ENCODE results near the gene REEP5. TPM values are rescaled to one million over a fixed set of nuclear protein-coding genes. Genes with fewer than 3 reads are reported as not detected.

REEP5 gene
- total and polyA plus RNA-seq, 9 of the 15 experiments (the other 6 are each of a cell fraction or from before 2014, with no cell fraction given) = 14.7 to 102 (median 36.0) TPM

DNA sequence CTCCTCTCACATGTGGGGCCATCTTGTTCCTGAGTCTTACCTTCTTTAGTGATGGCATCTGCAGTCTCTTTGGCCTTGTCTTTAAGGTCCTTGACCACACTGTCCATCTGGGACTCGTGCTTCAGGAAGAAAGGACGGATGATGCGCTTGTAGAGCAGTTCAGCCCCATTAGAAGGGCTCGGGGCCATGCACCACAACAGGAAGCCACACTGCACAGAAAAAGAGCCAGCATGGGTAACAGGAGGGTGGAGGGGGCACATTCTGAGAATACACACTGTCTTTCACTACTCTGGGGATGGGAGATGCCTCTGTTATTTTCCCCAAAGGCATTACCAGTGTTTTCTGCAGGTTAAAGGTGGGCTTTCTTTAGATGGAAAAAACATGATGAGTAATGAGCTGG, 35.1 kb downstream of the REEP5 start:
- no peaks in the 10 kb centered on the region for H3K4me1 ChIP-seq (replicated peaks in 1 of 2; ENCODE audit: control insufficient read depth in 2 of 2, insufficient read depth in 2 of 2, low read length in 2 of 2)
- 93% methylated on average over 4 of the region's 4 CpGs for WGBS (ENCODE audit: insufficient coverage, low coverage, missing lambda C conversion rate)
- intact Hi-C loops (cut with micrococcal nuclease) (no loop called here), in situ Hi-C loops (cut with MboI) (no loop called here)
- no peaks in the 10 kb centered on the region for H3K9me1 ChIP-seq (ENCODE audit: control insufficient read depth, insufficient read depth, low read length)
- H3K4me3 ChIP-seq = no peak overlapping the region
- no TSS peak for BruUV-seq (replicated peaks)
- TF ChIP-seq POLR2G (IDR thresholded peaks at IDR 0.05; ENCODE audit: low read depth, low read length) (no peak), CBX3 (IDR thresholded peaks at IDR 0.05; ENCODE audit: borderline replicate concordance in 1 of 2, low read length in 2 of 2) (no peak), GATA2 (CRISPR knock-in tag; IDR thresholded peaks at IDR 0.05) (no peak), ELF4 (CRISPR knock-in tag; IDR thresholded peaks at IDR 0.05) (no peak), TGIF2 (CRISPR knock-in tag; IDR thresholded peaks at IDR 0.05) (no peak), ZNF224 (CRISPR knock-in tag; IDR thresholded peaks at IDR 0.05) (no peak)
- TF ChIP-seq, protein P1, sequence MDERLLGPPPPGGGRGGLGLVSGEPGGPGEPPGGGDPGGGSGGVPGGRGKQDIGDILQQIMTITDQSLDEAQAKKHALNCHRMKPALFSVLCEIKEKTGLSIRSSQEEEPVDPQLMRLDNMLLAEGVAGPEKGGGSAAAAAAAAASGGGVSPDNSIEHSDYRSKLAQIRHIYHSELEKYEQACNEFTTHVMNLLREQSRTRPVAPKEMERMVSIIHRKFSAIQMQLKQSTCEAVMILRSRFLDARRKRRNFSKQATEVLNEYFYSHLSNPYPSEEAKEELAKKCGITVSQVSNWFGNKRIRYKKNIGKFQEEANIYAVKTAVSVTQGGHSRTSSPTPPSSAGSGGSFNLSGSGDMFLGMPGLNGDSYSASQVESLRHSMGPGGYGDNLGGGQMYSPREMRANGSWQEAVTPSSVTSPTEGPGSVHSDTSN (CRISPR knock-in tag; IDR thresholded peaks at IDR 0.05; ENCODE audit: low read depth) = no peak
- TF ChIP-seq, protein P1 (tag; conservative IDR thresholded peaks at IDR 0.05; ENCODE audit: low read depth) = no peak
- H2AFZ ChIP-seq (ENCODE audit: low read depth, low read length) = no peak overlapping the region
- ChIA-PET POLR2A (no interaction called here), CTCF (ENCODE audit: low intra/inter-chr PET ratio) (no interaction called here)
- H3K9me3 ChIP-seq (replicated peaks; ENCODE audit: control insufficient read depth, insufficient read depth, low read depth, low read length) = no peaks in the 10 kb centered on the region
- no peak overlapping the region for H3K4me2 ChIP-seq (ENCODE audit: insufficient read depth, low read length)
- no peaks in the 10 kb centered on the region for H3K79me2 ChIP-seq (ENCODE audit: control insufficient read depth, insufficient read depth, low read length)
- no peak overlapping the region for H3K9ac ChIP-seq (ENCODE audit: insufficient read depth in 1 of 2, low read depth in 2 of 2, low read length in 2 of 2)
- H3K27ac ChIP-seq (ENCODE audit: extremely low read depth, low read depth, low read length) = no peak overlapping the region
- FAIRE-seq (no peak), DNase-seq (ENCODE audit: extremely low read depth in 1 of 4, low spot score in 3 of 4) (no peak), ATAC-seq (no peak)
- H3K36me3 ChIP-seq (ENCODE audit: control insufficient read depth, insufficient read depth, low read length) = peaks cover 55% of the 10 kb centered on the region; the same call in 2 of the 3 replicates
- no peaks in the 10 kb centered on the region for H3K27me3 ChIP-seq (ENCODE audit: control insufficient read depth in 2 of 2, insufficient read depth in 2 of 2, low read length in 2 of 2)
- no peaks in the 10 kb centered on the region for H4K20me1 ChIP-seq (replicated peaks; ENCODE audit: control insufficient read depth, insufficient read depth, low read length)
